GM08714 (cell line): Measurements from ENCODE around the gene WDR4.
"Not testable (repeated sequence)": the region's sequence is repeated elsewhere in the genome, so short reads cannot be mapped to it uniquely, and the experiment has no call there.

Source experiments
- H3K4me3 ChIP-seq: fragments of 200-500 bp; sonication (Bioruptor generic); 2 replicates; pipeline ENCODE4 v1.5.1; 2014; ENCODE audit warnings: mild to moderate bottlenecking, low read length, inconsistent platforms
- ZNF274 ChIP-seq: IDR thresholded peaks from 2 replicates; pipeline ENCODE4 v1.6.1; 2012; ENCODE audit warnings: mild to moderate bottlenecking, low read depth, low read length

Gene WDR4

DNA sequence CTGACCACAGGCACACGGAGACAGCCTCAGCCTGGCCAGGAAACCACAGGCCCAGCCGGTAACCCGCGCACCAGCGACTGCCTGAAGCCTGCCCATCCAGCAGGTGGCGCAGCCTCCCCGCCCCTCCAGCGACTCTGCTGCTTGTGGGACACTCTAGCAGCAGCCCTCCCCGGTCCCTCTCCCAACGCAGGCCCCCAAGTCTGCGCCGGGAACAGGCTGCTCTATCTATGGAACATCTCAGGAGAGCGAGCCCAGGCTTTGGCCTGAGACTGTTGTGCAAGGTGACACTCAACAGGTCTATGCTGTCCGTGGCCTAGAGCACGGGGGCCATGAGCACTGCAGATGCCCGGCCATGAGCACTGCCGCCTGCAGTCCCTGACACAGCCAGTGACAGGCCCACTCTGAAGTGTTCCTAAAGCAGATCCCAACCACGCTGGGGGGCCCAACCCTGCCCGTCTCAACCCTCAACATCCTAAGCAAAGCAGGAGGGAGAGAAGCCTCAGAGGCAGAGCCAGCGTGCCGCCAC, 28.4 kb downstream of the WDR4 start:
- H3K4me3 ChIP-seq: no peak overlapping the region
- no peak for TF ChIP-seq ZNF274

DNA sequence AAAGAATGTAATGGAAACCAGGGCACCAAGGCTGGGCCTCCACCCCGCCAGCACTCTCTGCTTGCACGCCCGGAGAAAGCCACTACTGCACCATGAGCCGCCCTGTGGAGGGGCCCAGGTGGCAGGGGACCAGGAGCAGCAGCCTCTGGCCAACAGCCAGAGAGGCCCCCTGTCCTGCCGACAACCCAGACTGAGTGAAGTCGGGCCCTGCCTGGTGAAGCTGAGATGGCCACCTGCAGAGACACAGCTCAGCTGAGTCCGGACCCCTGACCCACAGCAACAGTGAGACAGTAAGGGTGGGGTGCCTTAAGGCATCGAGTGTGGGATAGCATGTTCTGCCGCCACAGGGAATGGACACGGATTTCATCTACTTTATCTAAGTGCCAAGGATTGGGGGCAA, 28.9 kb downstream of the WDR4 start:
- H3K4me3 ChIP-seq: no peak overlapping the region
- TF ChIP-seq ZNF274: no peak

DNA sequence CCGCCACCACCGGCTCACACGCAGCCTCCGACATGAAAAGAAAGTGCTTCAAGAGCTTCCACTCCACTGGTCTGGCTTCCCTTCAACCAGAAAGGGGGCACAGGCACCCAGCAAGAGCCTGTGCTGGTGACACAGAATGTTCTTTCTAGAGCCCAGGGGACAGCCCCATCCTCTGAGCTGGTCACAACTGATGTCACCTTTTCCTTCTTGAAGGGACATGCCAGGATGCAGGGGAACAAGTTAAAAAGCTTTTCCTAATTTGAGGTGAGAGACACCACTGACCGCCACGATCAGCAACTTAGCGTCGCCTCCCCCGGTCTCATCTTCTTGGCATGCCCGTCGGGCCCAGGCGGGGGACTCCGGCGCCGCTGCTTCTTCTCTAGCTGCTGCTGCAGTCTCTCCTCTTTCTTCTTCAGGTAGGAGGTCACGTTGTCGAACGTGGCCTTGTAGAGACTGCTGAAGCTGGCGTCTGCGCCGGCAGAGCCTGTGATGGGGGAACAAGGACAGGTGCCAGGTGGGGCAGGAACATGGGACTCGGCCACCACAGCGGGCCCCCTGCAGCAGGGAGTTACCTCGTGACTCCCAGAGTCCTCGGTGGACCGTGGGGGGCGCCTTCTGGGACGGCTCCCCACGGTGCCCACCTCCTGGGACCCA, 29.5 kb downstream of the WDR4 start:
- H3K4me3 ChIP-seq: no peak overlapping the region
- TF ChIP-seq ZNF274: no peak

- TF ChIP-seq ZNF274: no peak
Observed at GRCh38 chr21:42848932-42849758, 30.2 kb downstream of the WDR4 start.

DNA sequence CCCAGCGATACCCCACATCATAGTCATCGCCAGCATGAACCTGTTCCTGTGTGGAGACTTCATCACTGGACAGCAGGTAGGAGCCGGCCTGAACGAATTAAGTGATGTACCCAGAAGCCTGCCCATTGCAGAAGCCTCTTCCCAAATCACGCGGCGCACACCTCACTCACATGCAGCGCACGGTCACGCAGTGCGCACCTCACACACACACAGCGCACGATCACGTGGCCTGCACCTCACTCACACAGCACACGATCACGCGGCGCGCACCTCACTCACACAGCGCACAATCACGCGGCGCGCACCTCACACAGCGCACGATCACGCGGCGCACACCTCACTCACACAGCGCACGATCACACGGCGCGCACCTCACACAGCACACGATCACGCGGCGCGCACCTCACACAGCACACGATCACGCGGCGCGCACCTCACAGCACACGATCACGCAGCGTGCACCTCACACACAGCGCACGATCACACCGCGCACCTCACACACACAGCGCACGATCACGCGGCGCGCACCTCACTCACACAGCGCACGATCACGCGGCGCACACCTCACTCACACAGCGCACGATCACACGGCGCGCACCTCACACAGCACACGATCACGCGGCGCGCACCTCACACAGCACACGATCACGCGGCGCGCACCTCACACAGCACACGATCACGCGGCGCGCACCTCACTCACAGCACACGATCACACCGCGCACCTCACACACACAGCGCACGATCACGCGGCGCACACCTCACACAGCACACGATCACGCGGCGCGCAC, 31.0 kb downstream of the WDR4 start:
- H3K4me3 ChIP-seq: not testable (repeated sequence)

More at GRCh38 chr21:42848932-42849758, 30.2 kb downstream of the WDR4 start:
- no peak overlapping the region for H3K4me3 ChIP-seq

DNA sequence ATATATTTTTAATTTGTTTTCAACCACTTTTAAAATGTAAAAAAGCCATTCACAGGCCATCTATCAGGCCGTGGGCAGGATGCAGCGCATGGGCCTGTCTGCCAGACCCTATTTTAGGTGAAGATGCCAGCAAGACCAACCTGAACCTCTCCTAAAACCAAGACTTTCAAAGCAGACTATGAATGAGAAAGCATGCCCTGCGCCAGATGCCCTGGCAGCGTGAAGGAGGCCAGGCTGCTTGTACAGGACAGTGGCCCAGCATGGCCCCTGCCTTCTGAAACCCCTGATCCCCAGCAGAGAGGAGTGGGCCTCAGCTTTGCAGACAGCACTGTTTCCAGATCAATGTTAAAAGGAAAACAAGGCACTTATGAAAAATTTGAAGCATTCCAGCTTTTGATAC, 31.6 kb downstream of the WDR4 start:
- no peak for TF ChIP-seq ZNF274
- H3K4me3 ChIP-seq: no peak overlapping the region

DNA sequence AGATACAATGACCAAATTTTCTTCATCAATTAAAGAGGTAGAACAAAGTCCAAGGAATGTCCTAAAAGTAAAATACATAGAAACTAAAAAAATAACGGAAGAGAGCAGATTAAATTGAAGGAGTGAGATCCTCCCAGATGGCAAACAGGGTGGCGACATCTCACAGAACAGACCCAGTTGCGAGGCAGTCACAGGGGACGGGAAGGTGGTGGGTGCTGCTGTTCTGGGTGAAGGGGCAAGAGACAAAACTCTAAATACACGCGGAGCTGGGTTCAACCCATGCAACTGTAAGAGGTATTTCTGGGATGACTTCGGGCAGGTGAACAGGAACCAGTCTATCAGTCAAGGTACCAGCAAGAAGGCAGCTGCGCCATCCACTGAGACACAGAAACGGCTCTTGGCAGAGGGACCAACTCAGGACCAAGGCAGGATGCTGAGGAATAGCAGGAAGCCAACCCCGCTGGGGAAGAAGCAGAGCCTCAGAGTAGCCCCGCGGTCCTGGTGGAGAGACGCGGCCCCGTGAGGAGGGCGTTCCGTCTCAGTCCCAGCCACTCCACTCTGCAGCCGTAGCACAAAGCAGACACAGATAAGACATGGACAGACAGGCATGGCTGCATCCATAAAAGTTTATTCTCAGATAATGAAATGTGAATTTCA, 32.2 kb downstream of the WDR4 start:
- no peak for TF ChIP-seq ZNF274
- no peak overlapping the region for H3K4me3 ChIP-seq

DNA sequence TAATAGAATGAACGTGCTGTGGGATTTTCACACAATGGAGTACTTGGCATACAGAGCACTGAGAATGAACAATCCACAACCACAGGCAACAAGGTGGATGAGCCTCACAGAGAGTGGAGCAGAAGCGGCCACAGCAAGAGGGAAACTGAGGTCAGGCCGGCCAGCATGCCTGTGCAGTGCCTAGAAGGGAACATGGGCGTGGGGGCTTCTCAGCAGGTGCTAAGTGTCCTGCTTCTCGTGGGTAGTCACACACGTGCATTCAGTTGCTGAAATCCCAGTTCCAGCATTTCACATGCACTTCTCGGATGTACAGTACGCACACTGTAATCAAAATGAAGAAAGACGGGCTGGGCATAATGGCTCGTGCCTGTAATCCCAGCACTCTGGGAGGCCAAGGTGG, 33.1 kb downstream of the WDR4 start:
- TF ChIP-seq ZNF274: no peak
- H3K4me3 ChIP-seq: no peak overlapping the region

GRCh38 chr21:42845296-42845965, 33.9 kb downstream of the WDR4 start:
- no peak overlapping the region for H3K4me3 ChIP-seq
- no peak for TF ChIP-seq ZNF274

DNA sequence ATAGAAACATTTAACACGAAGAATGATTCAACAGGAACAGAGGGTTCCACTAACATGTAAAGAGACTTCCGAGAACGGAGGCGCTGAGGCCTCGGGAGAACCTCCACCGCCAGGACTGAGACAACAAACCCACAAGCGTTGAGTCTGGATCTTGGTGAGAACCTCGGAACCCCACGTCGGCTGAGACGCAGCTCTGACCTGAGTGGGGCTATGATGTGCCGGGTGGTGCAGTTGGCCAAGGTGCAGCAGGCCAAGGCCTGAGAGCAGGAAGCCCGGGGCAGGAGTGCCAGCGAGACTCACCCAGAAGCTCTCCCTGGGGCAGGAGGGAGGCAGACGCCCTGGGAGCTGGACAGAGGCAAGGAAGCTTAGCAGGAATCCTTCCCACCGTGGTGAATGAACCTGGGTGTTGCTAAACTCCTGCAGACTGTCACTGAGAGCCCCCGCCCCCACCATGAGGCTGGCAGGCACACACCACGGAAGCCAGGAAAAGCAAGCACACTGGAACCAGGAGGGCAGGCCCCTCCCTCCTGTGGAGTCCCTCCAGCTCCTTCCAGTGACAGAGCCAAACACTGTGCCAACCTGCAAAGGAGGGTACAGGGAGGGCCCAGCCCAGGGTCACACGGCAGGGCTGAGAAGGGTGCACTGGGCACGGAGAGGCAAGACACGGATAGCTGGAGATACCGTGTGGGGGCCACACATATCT, 34.8 kb downstream of the WDR4 start:
- no peak for TF ChIP-seq ZNF274
- H3K4me3 ChIP-seq: no peak overlapping the region

DNA sequence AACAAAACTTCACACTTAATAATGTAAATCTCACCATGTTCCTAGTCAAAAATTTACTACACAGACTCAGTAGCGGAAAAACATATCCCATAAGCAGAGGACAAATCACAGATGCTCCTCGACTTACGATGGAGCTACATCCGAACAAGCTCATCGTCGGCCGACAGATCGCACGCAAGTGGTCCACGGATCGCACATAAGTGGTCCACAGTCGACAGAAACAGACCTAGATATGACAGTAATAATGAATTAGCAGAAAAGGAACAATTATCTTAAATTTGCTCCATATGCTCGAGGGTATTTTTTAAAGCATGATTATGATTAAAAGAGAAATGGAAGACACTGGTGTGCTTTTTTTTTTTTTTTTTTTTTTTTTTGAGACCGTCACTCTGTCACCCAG, 36.3 kb downstream of the WDR4 start:
- no peak for TF ChIP-seq ZNF274
- no peak overlapping the region for H3K4me3 ChIP-seq

DNA sequence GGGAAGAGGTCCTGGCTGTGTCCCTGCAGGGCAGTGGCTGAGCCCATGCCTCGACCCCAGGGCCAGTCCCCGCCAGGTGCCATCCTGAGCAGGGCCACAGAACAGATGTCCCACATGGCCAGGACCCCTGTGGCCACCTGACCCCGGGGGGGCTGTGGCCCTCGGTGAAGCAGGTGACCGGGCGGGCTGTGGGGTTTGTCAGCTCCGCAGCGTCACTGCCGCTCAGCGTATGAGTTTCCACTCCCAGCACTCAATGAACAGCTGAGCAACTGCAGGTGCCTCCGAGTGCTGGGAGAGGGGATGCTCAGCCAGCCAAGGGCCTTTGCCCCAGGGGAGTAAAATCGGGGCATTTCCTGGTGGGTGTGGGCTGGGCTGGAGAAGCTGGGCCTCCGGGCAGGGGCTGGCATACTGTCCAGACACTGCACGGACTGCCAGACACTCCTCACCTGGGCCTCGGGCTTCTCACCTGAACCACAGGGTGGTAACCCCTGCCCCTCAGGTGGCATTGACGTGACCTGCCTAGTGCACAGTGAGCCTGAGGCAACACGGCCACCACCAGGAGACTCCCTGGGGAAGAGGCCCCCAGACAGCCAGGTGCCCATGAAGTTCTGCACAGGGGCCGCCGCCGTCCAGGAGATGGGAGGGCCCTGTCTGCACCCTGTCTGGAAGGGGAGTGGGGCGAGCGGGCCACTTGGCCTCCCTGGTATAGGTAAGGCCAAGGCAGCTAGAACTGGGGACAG, 37.3 kb downstream of the WDR4 start:
- not testable (repeated sequence) for H3K4me3 ChIP-seq
